GM13977 (cell line): ENCODE data around the gene RLN2.
A peak's percentile ranks its signal among the peaks of the same experiment; 100 is the strongest.

Source experiments
- DNase-seq: peaks from one replicate; pipeline ENCODE4 v3.0.0; 2012; ENCODE audit warnings: low spot score
- CTCF ChIP-seq: IDR thresholded peaks from 2 replicates; pipeline ENCODE4 v1.5.1; 2012; ENCODE audit warnings: mild to moderate bottlenecking, control low read depth; ENCODE audit not compliant: insufficient read depth; ENCODE audit errors: extremely low read depth, missing control alignments
- in situ Hi-C: fragments of 300-500 bp; cut with MboI; formaldehyde crosslinking; loops from one replicate; pipeline ENCODE4 v1.12.0; 2022; ENCODE audit warnings: low sequenced_read_pairs, low pct_unique_long_range_greater_than_20kb, mixed read lengths, inconsistent platforms; ENCODE audit not compliant: unreplicated experiment

The RLN2 gene

GRCh38 chr9:5265939-5266338 lies 38.6 kb downstream of the RLN2 start:
- in situ Hi-C loops = no loop called here
- TF ChIP-seq CTCF = peak; percentile 28
- no peak for DNase-seq

- no peak for TF ChIP-seq CTCF
- no peak for DNase-seq
- in situ Hi-C loops = no loop called here
Measured at GRCh38 chr9:5264219-5264595, 40.3 kb downstream of the RLN2 start.

- in situ Hi-C loops = no loop called here
- DNase-seq = no peak
- TF ChIP-seq CTCF = peak; percentile 9
Measured at GRCh38 chr9:5263351-5264218, 40.9 kb downstream of the RLN2 start.
